Heart left ventricle (tissue), 13 donors: ENCODE measurements around the gene GTF2IRD1.

ENCODE experiments used
- CTCF ChIP-seq, 12 donors: fragments of 200-600 bp; sonication (generic) in 4 of 12; IDR thresholded peaks; one replicate each; pipeline versions ENCODE4 v1.5.0 to v1.8.0; 2018 to 2022; ENCODE audit warnings: antibody characterized with exemption in 12 of 12, mild to moderate bottlenecking in 5 of 12
- POLR2A ChIP-seq, 2 donors: fragments of 450-650 bp; IDR thresholded peaks; one replicate each; pipeline ENCODE4 v1.6.1; 2017; ENCODE audit warnings: antibody characterized with exemption in 2 of 2, mild to moderate bottlenecking in 2 of 2, moderate library complexity in 2 of 2
- donor health status: ischemic (EF 13 %, LVEDD 7.1; RV severe dilation, severe dysfunction).
- donor health status: DM: no; HTN: yes; CAD: no.
- donor health status: DM: no; HTN: no; CAD: no.
- donor health status: ischemic (EF 25% LVEDD 6.9; RV normal size, moderate dysfunction).
- donor health status: ischemic (EF 25% LVEDD 5.7; RV mildly dilated, moderate dysfunction).
- donor health status: ischemic (EF 35%, LVEDD 5.7; RV mildly dilated, moderate dysfunction).
- donor health status: nonischemic (EF 11% LVEDD 7.7; RV severe dilation, severe dysfunction).
- donor health status: DM: yes; HTN: yes; CAD: no.
- donor health status: PGD.
- donor health status: ischemic (EF 29% LVEDD 5.4; RV normal size, mild dysfunction).
- donor health status: nonischemic (EF 23%, LVEDD 6.1; RV moderate dilation, normal function).

- TF ChIP-seq CTCF (IDR thresholded peaks at IDR 0.05): no peak
- TF ChIP-seq POLR2A (IDR thresholded peaks at IDR 0.05): no peak
Measured at GRCh38 chr7:74461970-74462706, 8.4 kb downstream of the GTF2IRD1 start.
